Mucosa of rectum (tissue), 2 donors: ENCODE data around the gene RWDD1.

Experiments used
- H3K27ac ChIP-seq, 2 donors: one replicate each; pipeline ENCODE4 v1.7.0; 2013; ENCODE audit warnings: inconsistent platforms in 2 of 2, low read depth in 2 of 2, low read length in 2 of 2
- H3K27me3 ChIP-seq, 2 donors: one replicate each; pipeline ENCODE4 v1.7.0; 2013; ENCODE audit warnings: low read length in 2 of 2; ENCODE audit not compliant: control insufficient read depth in 2 of 2, insufficient read depth in 2 of 2
- H3K36me3 ChIP-seq, 2 donors: one replicate each; pipeline ENCODE4 v1.7.0; 2013; ENCODE audit warnings: low read length in 2 of 2; ENCODE audit not compliant: control insufficient read depth in 2 of 2, insufficient read depth in 2 of 2
- H3K4me1 ChIP-seq, 2 donors: one replicate each; pipeline ENCODE4 v1.7.0; 2013; ENCODE audit warnings: low read length in 2 of 2, mild to moderate bottlenecking in 1 of 2; ENCODE audit not compliant: control insufficient read depth in 2 of 2, insufficient read depth in 2 of 2
- H3K4me3 ChIP-seq, 2 donors: one replicate each; pipeline ENCODE4 v1.7.0; 2013; ENCODE audit warnings: low read length in 2 of 2
- H3K9ac ChIP-seq, 2 donors: one replicate each; pipeline ENCODE4 v1.7.0; 2013; ENCODE audit warnings: low read length in 2 of 2, low read depth in 1 of 2, mild to moderate bottlenecking in 1 of 2
- H3K9me3 ChIP-seq, 2 donors: one replicate each; pipeline ENCODE4 v1.7.0; 2013; ENCODE audit warnings: low read length in 2 of 2; ENCODE audit not compliant: control insufficient read depth in 2 of 2
- donor health status: healthy.
- donor health status: Normal muscosa, but diverticular disease.

The RWDD1 gene

GRCh38 chr6:116535109-116535508 lies 36.2 kb upstream of the RWDD1 start:
- Histone ChIP-seq H3K9me3 (no peaks in the 10 kb centered on the region), H3K27ac (no peak overlapping the region), H3K9ac (no peak overlapping the region), H3K36me3 (no peaks in the 10 kb centered on the region), H3K4me3 (no peak overlapping the region), H3K27me3 (peaks cover 0 to 7% of the 10 kb centered on the region in 2 donors), H3K4me1 (no peaks in the 10 kb centered on the region)

- peaks cover 3 to 7% of the 10 kb centered on the region in 2 donors for H3K27me3 ChIP-seq
- no peak overlapping the region for H3K27ac ChIP-seq
These were observed 35.1 kb upstream of the RWDD1 start for GRCh38 chr6:116536216-116536621.

GRCh38 chr6:116542426-116542825 lies 28.9 kb upstream of the RWDD1 start:
- H3K9me3 ChIP-seq = no peaks in the 10 kb centered on the region
- no peak overlapping the region for H3K4me3 ChIP-seq
- H3K4me1 ChIP-seq = no peaks in the 10 kb centered on the region
- H3K27me3 ChIP-seq = peaks cover 3% of the 10 kb centered on the region in 2 donors
- H3K9ac ChIP-seq = no peak overlapping the region
- H3K36me3 ChIP-seq = no peaks in the 10 kb centered on the region
- H3K27ac ChIP-seq = no peak overlapping the region

More at GRCh38 chr6:116536216-116536621, 35.1 kb upstream of the RWDD1 start:
- no peak overlapping the region for H3K4me3 ChIP-seq
- no peaks in the 10 kb centered on the region for H3K36me3 ChIP-seq
- H3K4me1 ChIP-seq = no peaks in the 10 kb centered on the region
- no peak overlapping the region for H3K9ac ChIP-seq
- H3K9me3 ChIP-seq = no peaks in the 10 kb centered on the region

- Histone ChIP-seq H3K4me1 (no peaks in the 10 kb centered on the region), H3K9me3 (no peaks in the 10 kb centered on the region), H3K36me3 (no peaks in the 10 kb centered on the region), H3K4me3 (no peak overlapping the region), H3K9ac (no peak overlapping the region), H3K27ac (no peak overlapping the region), H3K27me3 (peaks cover 3% of the 10 kb centered on the region in 2 donors)
These were observed 28.2 kb upstream of the RWDD1 start for GRCh38 chr6:116543149-116543548.

- H3K9ac ChIP-seq = no peak within 1 kb of the TSS
- no peak within 1 kb of the TSS for H3K4me3 ChIP-seq
- peaks cover 0 to under 1% of the 10 kb centered on the region in 2 donors for H3K27me3 ChIP-seq
- no peaks in the 10 kb centered on the region for H3K4me1 ChIP-seq
- H3K9me3 ChIP-seq = no peaks in the 10 kb centered on the region
- H3K36me3 ChIP-seq = no peaks in the 10 kb centered on the region
- no peak within 1 kb of the TSS for H3K27ac ChIP-seq
These were observed 25.7 kb upstream of the RWDD1 start, which contains the start of gene TRAPPC3L for GRCh38 chr6:116545651-116546050. TSS of gene TRAPPC3L (minus strand) at chr6:116545684. CDS start at chr6:116545514, 170 bp downstream.

GRCh38 chr6:116547358-116547757 lies 23.9 kb upstream of the RWDD1 start:
- Histone ChIP-seq H3K9ac (no peak overlapping the region), H3K9me3 (no peaks in the 10 kb centered on the region), H3K27ac (no peak overlapping the region), H3K4me1 (no peaks in the 10 kb centered on the region), H3K27me3 (no peaks in the 10 kb centered on the region), H3K36me3 (no peaks in the 10 kb centered on the region), H3K4me3 (no peak overlapping the region)

GRCh38 chr6:116550796-116551195 lies 20.5 kb upstream of the RWDD1 start:
- no peaks in the 10 kb centered on the region for H3K4me1 ChIP-seq
- no peaks in the 10 kb centered on the region for H3K36me3 ChIP-seq
- no peak overlapping the region for H3K4me3 ChIP-seq
- H3K9ac ChIP-seq = no peak overlapping the region
- H3K27me3 ChIP-seq = peaks cover 0 to 5% of the 10 kb centered on the region in 2 donors
- no peaks in the 10 kb centered on the region for H3K9me3 ChIP-seq
- H3K27ac ChIP-seq = no peak overlapping the region

- Histone ChIP-seq H3K4me1 (no peaks in the 10 kb centered on the region), H3K4me3 (no peak within 1 kb of the TSS), H3K9ac (no peak within 1 kb of the TSS), H3K9me3 (no peaks in the 10 kb centered on the region), H3K27me3 (peaks cover 0 to 5% of the 10 kb centered on the region in 2 donors), H3K36me3 (no peaks in the 10 kb centered on the region), H3K27ac (no peak within 1 kb of the TSS)
These were observed 17.9 kb upstream of the RWDD1 start, which contains the start of gene CALHM4 for GRCh38 chr6:116553451-116553850. TSS of gene CALHM4 (plus strand) at chr6:116553751. CDS start at chr6:116553794, 43 bp downstream.

GRCh38 chr6:116556065-116556464 lies 15.2 kb upstream of the RWDD1 start:
- Histone ChIP-seq H3K4me3 (no peak overlapping the region), H3K4me1 (no peaks in the 10 kb centered on the region), H3K27me3 (peaks cover 0 to 7% of the 10 kb centered on the region in 2 donors), H3K9me3 (no peaks in the 10 kb centered on the region), H3K27ac (no peak overlapping the region), H3K36me3 (no peaks in the 10 kb centered on the region), H3K9ac (no peak overlapping the region)

GRCh38 chr6:116556814-116557415 lies 14.4 kb upstream of the RWDD1 start:
- Histone ChIP-seq H3K9ac (no peak overlapping the region), H3K36me3 (no peaks in the 10 kb centered on the region), H3K9me3 (no peaks in the 10 kb centered on the region), H3K27me3 (peaks cover 0 to 7% of the 10 kb centered on the region in 2 donors), H3K4me1 (no peaks in the 10 kb centered on the region), H3K4me3 (no peak overlapping the region), H3K27ac (no peak overlapping the region)
